SU-DHL-6 (cell line): ENCODE data around the gene DAPL1.

ENCODE experiments used
- H2AFZ ChIP-seq: fragments of 200-600 bp; sonication (generic); 2 replicates; pipeline ENCODE4 v1.6.1; 2014; ENCODE audit warnings: low read depth, mild to moderate bottlenecking, moderate library complexity, mixed read lengths, antibody characterized with exemption, low read length; ENCODE audit not compliant: severe bottlenecking
- H3F3A ChIP-seq: fragments of 200-600 bp; shearing (Covaris generic); 2 replicates; pipeline ENCODE4 v1.6.0; 2016; ENCODE audit warnings: antibody characterized with exemption, mild to moderate bottlenecking; ENCODE audit not compliant: insufficient read depth
- H3K27ac ChIP-seq: fragments of 200-600 bp; sonication (generic); 2 replicates; pipeline ENCODE4 v1.5.1; 2016; ENCODE audit warnings: low read depth, mild to moderate bottlenecking, low read length, moderate library complexity, mixed read lengths
- H3K27me3 ChIP-seq: fragments of 200-600 bp; sonication (generic), shearing (Covaris generic); 2 replicates; pipeline ENCODE4 v1.6.0; 2014; ENCODE audit warnings: mild to moderate bottlenecking, low read length
- H3K36me3 ChIP-seq: fragments of 200-600 bp; sonication (generic); 2 replicates; pipeline ENCODE4 v1.6.1; 2014; ENCODE audit warnings: mild to moderate bottlenecking, low read length, mixed read lengths
- H3K4me2 ChIP-seq: fragments of 300-600, 200-600 bp; shearing (Covaris generic), sonication (generic); 2 replicates; pipeline ENCODE4 v1.6.0; 2014; ENCODE audit warnings: low read length, low read depth, mild to moderate bottlenecking; ENCODE audit not compliant: poor library complexity, severe bottlenecking
- H3K4me3 ChIP-seq: fragments of 200-600 bp; sonication (generic); 2 replicates; pipeline ENCODE4 v1.5.1; 2014; ENCODE audit warnings: antibody characterized with exemption, low read length, mild to moderate bottlenecking, mixed read lengths; ENCODE audit not compliant: insufficient read depth, poor library complexity, severe bottlenecking
- H3K79me2 ChIP-seq: fragments of 200-600 bp; sonication (generic); 2 replicates; pipeline ENCODE4 v1.6.1; 2014; ENCODE audit warnings: mild to moderate bottlenecking, low read length, moderate library complexity; ENCODE audit not compliant: insufficient read depth
- H3K9ac ChIP-seq: fragments of 200-600 bp; sonication (generic); 2 replicates; pipeline ENCODE4 v1.7.0; 2014; ENCODE audit warnings: mild to moderate bottlenecking, low read length
- H3K9me2 ChIP-seq: fragments of 200-600 bp; sonication (generic); replicated peaks from 2 replicates; pipeline ENCODE4 v1.6.1; 2014; ENCODE audit warnings: low read length; ENCODE audit not compliant: insufficient read depth
- H3K9me3 ChIP-seq: fragments of 200-600 bp; sonication (generic); 2 replicates; pipeline ENCODE4 v1.6.1; 2014; ENCODE audit warnings: low read length, mixed read lengths; ENCODE audit not compliant: insufficient read depth
- H4K20me1 ChIP-seq: fragments of 200-600 bp; sonication (generic); 2 replicates; pipeline ENCODE4 v1.6.1; 2014; ENCODE audit warnings: low read depth, mild to moderate bottlenecking, antibody characterized with exemption, low read length, moderate library complexity, mixed read lengths
- EZH2phosphoT487 ChIP-seq: fragments of 200-600 bp; sonication (generic), shearing (Covaris generic); conservative IDR thresholded peaks from 2 replicates; pipeline ENCODE4 v1.6.1; 2018; ENCODE audit warnings: mild to moderate bottlenecking, antibody characterized with exemption, low read length, moderate library complexity, mixed read lengths
- TF ChIP-seq, protein P1 (sequence below): fragments of 200-600 bp; sonication (generic); IDR thresholded peaks from one replicate; pipeline ENCODE4 v1.5.1; 2017; ENCODE audit warnings: antibody characterized with exemption, mild to moderate bottlenecking, low read length, moderate library complexity; ENCODE audit not compliant: insufficient read depth, poor library complexity, severe bottlenecking

Gene DAPL1

DNA sequence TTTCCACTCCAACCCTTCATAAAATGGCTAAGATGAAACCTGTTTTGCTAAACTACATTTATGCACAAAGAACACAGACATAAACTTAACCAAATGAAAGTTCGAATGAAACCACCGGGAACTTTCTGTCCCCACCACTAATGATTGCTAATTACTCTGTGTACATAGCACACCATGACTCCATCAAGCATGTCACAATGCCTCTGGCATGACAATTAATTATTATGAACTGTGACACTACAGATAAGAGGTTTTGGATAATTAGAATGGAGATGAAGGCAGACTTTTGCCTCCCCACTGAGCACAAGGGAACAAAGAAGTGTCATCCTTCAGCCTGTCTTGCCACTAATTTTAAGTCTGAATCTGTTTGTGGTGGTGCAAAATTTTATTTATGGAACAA, 1.5 kb downstream of the DAPL1 start:
- no peaks in the 10 kb centered on the region for H3F3A ChIP-seq
- H3K27ac ChIP-seq = no peak overlapping the region
- no peak for TF ChIP-seq EZH2phosphoT487
- TF ChIP-seq, protein P1, sequence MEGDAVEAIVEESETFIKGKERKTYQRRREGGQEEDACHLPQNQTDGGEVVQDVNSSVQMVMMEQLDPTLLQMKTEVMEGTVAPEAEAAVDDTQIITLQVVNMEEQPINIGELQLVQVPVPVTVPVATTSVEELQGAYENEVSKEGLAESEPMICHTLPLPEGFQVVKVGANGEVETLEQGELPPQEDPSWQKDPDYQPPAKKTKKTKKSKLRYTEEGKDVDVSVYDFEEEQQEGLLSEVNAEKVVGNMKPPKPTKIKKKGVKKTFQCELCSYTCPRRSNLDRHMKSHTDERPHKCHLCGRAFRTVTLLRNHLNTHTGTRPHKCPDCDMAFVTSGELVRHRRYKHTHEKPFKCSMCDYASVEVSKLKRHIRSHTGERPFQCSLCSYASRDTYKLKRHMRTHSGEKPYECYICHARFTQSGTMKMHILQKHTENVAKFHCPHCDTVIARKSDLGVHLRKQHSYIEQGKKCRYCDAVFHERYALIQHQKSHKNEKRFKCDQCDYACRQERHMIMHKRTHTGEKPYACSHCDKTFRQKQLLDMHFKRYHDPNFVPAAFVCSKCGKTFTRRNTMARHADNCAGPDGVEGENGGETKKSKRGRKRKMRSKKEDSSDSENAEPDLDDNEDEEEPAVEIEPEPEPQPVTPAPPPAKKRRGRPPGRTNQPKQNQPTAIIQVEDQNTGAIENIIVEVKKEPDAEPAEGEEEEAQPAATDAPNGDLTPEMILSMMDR = no peak
- no peak overlapping the region for H3K4me2 ChIP-seq
- H3K79me2 ChIP-seq = no peaks in the 10 kb centered on the region
- no peak overlapping the region for H2AFZ ChIP-seq
- H3K4me3 ChIP-seq = no peak overlapping the region
- no peaks in the 10 kb centered on the region for H4K20me1 ChIP-seq
- no peaks in the 10 kb centered on the region for H3K9me2 ChIP-seq
- no peaks in the 10 kb centered on the region for H3K36me3 ChIP-seq
- no peaks in the 10 kb centered on the region for H3K27me3 ChIP-seq
- no peak overlapping the region for H3K9ac ChIP-seq
- no peaks in the 10 kb centered on the region for H3K9me3 ChIP-seq

DNA sequence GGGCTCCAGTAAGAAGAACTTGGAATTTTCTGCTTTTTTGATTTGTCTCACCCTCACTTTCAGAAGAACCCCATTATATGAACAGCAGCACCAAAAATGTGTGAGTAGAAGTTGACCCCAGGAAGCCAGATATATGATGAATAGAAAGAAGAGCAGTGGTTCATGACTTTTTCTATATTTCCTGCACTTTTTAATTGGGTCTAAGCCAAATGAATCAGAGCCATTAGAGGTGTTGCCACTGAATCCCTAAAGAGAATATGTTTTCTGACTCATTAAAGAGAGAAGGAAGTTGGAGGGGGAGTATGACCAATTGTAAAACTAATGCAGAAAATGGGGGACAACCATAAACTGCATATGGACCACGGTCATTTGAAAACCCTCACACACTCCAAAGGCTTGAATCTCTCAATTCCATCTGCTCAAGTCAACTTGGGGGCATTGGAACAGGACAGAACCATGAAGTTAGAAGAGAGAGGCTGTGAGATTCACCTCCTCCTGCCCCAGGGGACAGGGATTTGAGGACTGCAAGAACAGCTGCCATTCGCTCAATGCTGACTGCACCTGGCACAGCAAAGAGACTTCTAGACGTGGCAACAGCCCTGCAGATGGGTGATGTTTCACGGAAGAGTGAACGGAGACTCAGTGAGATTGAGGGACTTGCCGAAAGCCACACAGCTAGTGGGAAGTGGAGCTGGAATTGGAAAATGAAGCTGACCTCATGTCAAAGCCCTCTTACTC, 3.0 kb downstream of the DAPL1 start:
- no peaks in the 10 kb centered on the region for H3K27me3 ChIP-seq
- H4K20me1 ChIP-seq = no peaks in the 10 kb centered on the region
- H3K4me3 ChIP-seq = no peak overlapping the region
- no peak overlapping the region for H3K27ac ChIP-seq
- no peak overlapping the region for H2AFZ ChIP-seq
- no peak overlapping the region for H3K4me2 ChIP-seq
- no peaks in the 10 kb centered on the region for H3K79me2 ChIP-seq
- no peaks in the 10 kb centered on the region for H3K9me3 ChIP-seq
- no peaks in the 10 kb centered on the region for H3K36me3 ChIP-seq
- H3K9me2 ChIP-seq = no peaks in the 10 kb centered on the region
- no peaks in the 10 kb centered on the region for H3F3A ChIP-seq
- H3K9ac ChIP-seq = no peak overlapping the region
- no peak for TF ChIP-seq EZH2phosphoT487
- TF ChIP-seq, protein P1 = no peak

DNA sequence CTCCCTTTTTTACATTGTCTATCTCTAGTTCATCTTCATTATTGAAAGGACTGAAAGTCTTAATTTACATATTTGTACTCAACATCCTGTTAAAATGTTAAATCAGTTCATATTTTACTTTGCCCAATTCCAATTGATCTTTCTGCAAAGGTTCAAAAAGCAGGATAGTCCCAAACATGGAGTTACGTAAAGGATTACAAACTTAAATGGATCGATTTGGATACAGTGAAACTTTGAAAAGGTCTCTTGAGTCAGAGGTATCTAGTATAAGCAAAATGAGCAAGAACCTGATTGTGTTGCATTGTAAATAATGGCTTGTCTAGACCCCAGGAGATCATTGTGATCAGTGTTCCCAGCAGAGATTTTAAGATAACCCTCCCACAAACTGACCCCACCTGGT, 4.1 kb downstream of the DAPL1 start:
- no peaks in the 10 kb centered on the region for H3K36me3 ChIP-seq
- TF ChIP-seq, protein P1 = no peak
- no peak for TF ChIP-seq EZH2phosphoT487
- H3K27me3 ChIP-seq = no peaks in the 10 kb centered on the region
- no peak overlapping the region for H3K4me3 ChIP-seq
- H4K20me1 ChIP-seq = no peaks in the 10 kb centered on the region
- no peaks in the 10 kb centered on the region for H3K9me3 ChIP-seq
- no peak overlapping the region for H3K27ac ChIP-seq
- no peaks in the 10 kb centered on the region for H3K9me2 ChIP-seq
- no peaks in the 10 kb centered on the region for H3K79me2 ChIP-seq
- no peaks in the 10 kb centered on the region for H3F3A ChIP-seq
- H3K9ac ChIP-seq = no peak overlapping the region
- H2AFZ ChIP-seq = no peak overlapping the region
- H3K4me2 ChIP-seq = no peak overlapping the region
